ENCODE data around the gene COTL1.

- TF ChIP-seq POLR2A (IDR thresholded peaks at IDR 0.05; ENCODE audit: low read depth): no peak
- TF ChIP-seq, protein P1, sequence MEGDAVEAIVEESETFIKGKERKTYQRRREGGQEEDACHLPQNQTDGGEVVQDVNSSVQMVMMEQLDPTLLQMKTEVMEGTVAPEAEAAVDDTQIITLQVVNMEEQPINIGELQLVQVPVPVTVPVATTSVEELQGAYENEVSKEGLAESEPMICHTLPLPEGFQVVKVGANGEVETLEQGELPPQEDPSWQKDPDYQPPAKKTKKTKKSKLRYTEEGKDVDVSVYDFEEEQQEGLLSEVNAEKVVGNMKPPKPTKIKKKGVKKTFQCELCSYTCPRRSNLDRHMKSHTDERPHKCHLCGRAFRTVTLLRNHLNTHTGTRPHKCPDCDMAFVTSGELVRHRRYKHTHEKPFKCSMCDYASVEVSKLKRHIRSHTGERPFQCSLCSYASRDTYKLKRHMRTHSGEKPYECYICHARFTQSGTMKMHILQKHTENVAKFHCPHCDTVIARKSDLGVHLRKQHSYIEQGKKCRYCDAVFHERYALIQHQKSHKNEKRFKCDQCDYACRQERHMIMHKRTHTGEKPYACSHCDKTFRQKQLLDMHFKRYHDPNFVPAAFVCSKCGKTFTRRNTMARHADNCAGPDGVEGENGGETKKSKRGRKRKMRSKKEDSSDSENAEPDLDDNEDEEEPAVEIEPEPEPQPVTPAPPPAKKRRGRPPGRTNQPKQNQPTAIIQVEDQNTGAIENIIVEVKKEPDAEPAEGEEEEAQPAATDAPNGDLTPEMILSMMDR (IDR thresholded peaks at IDR 0.05): no peak
These were observed 37.9 kb downstream of the COTL1 start for GRCh38 chr16:84579936-84580335.
